C4-2B (cell line): ENCODE results near the gene SLITRK2.

ENCODE experiments used
- ZFX ChIP-seq: fragments of 450-650 bp; IDR thresholded peaks from 2 replicates; pipeline ENCODE4 v1.6.1; 2017
- TF ChIP-seq, protein P1 (sequence below): fragments of 450-650 bp; conservative IDR thresholded peaks from 2 replicates; pipeline ENCODE4 v1.5.1; 2017; ENCODE audit warnings: mild to moderate bottlenecking

- TF ChIP-seq, protein P1, sequence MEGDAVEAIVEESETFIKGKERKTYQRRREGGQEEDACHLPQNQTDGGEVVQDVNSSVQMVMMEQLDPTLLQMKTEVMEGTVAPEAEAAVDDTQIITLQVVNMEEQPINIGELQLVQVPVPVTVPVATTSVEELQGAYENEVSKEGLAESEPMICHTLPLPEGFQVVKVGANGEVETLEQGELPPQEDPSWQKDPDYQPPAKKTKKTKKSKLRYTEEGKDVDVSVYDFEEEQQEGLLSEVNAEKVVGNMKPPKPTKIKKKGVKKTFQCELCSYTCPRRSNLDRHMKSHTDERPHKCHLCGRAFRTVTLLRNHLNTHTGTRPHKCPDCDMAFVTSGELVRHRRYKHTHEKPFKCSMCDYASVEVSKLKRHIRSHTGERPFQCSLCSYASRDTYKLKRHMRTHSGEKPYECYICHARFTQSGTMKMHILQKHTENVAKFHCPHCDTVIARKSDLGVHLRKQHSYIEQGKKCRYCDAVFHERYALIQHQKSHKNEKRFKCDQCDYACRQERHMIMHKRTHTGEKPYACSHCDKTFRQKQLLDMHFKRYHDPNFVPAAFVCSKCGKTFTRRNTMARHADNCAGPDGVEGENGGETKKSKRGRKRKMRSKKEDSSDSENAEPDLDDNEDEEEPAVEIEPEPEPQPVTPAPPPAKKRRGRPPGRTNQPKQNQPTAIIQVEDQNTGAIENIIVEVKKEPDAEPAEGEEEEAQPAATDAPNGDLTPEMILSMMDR = no peak
- no peak for TF ChIP-seq ZFX
These were observed 44.6 kb upstream of the SLITRK2 start for GRCh38 chrX:145773006-145773405.
